ENCODE measurements around the gene ANKRD39.

DNA sequence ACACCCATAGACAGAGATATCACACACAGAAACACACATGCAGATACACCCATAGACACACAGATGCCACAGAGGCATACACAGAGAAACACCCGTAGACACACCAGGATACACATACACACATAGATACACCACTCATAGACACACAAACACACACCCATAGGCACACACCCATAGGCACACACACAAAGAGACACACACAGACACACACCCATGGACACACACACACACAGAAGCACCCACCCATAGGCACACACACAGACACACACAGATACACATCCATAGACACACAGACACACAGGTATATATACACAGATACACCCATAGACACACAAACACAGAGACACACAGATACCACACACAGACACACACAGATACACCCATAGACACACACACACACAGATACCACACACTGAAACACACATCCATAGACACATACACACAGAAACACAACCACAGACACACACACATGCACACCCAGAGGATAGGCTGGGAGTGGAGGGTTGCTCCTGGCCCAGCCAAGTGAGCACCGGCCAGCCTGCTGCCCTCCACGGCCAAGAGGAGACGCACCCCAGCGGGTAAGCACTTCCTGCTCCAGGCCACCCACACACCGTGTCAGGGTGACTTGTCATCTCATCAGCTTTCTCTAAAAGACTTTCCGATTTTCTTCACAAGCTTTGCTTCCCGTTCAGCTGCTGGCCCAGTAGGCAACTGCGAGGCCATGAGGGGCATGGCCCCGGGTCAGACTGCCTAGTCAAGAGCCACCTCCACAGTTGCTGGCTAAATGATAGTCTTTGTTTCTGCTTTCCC, 55.8 kb downstream of the ANKRD39 start:
- TF ChIP-seq, protein P1, sequence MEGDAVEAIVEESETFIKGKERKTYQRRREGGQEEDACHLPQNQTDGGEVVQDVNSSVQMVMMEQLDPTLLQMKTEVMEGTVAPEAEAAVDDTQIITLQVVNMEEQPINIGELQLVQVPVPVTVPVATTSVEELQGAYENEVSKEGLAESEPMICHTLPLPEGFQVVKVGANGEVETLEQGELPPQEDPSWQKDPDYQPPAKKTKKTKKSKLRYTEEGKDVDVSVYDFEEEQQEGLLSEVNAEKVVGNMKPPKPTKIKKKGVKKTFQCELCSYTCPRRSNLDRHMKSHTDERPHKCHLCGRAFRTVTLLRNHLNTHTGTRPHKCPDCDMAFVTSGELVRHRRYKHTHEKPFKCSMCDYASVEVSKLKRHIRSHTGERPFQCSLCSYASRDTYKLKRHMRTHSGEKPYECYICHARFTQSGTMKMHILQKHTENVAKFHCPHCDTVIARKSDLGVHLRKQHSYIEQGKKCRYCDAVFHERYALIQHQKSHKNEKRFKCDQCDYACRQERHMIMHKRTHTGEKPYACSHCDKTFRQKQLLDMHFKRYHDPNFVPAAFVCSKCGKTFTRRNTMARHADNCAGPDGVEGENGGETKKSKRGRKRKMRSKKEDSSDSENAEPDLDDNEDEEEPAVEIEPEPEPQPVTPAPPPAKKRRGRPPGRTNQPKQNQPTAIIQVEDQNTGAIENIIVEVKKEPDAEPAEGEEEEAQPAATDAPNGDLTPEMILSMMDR (conservative IDR thresholded peaks at IDR 0.05; ENCODE audit: low read depth, low read length): no peak
- no peak for TF ChIP-seq EZH2 (IDR thresholded peaks at IDR 0.05; ENCODE audit: borderline replicate concordance, low read depth, low read length, poor library complexity, severe bottlenecking)

Data from A673 (cell line).